Right atrium auricular region (tissue), 2 donors: ENCODE results near the gene GALNT18. TPM values are rescaled to one million over a fixed set of nuclear protein-coding genes. Genes with fewer than 3 reads are reported as not detected.

ENCODE experiments used
- DNase-seq: peaks from one replicate; pipeline ENCODE4 v3.0.0-alpha.2; 2019; ENCODE audit warnings: low spot score
- H3K27ac ChIP-seq, 2 donors: fragments of 200-600 bp; sonication (generic); 1 replicate in 1 of 2; 2 replicates in 1 of 2; pipeline ENCODE4 v1.5.1; 2016 to 2019
- H3K27me3 ChIP-seq, 2 donors: fragments of 200-600 bp; sonication (generic); one replicate each; pipeline versions ENCODE4 v1.5.1 to v1.6.0; 2017 to 2019
- H3K36me3 ChIP-seq: fragments of 200-600 bp; sonication (generic); one replicate; pipeline ENCODE4 v1.5.1; 2016
- H3K4me1 ChIP-seq, 2 donors: fragments of 200-600 bp; sonication (generic); one replicate each; pipeline versions ENCODE4 v1.5.1 to v1.6.0; 2017 to 2019
- H3K4me3 ChIP-seq, 2 donors: fragments of 200-600 bp; sonication (generic); 1 replicate in 1 of 2; 2 replicates in 1 of 2; pipeline ENCODE4 v1.5.1; 2017 to 2019; ENCODE audit warnings: mild to moderate bottlenecking in 1 of 2, moderate library complexity in 1 of 2
- H3K9me3 ChIP-seq, 2 donors: fragments of 200-600 bp; sonication (generic); one replicate each; pipeline ENCODE4 v1.5.1; 2019
- CTCF ChIP-seq, 2 donors: fragments of 200-600 bp; sonication (generic); IDR thresholded peaks; one replicate each; pipeline ENCODE4 v1.5.1; 2019; ENCODE audit warnings: antibody characterized with exemption in 2 of 2
- total RNA-seq, 2 donors: library from RNA; depleted of rRNA; stranded (reverse); fragments of >200 nt; gene quantifications; one replicate each; pipeline ENCODE4 v1.1.0, GENCODE V29; 2016

GALNT18 gene
- total RNA-seq, 2 donors from 2014 or later = 22.2 to 26.8 TPM

GRCh38 chr11:11391796-11392463 is 229.9 kb downstream of the GALNT18 start:
- Histone ChIP-seq H3K27ac (no peak overlapping the region), H3K27me3 (no peaks in the 10 kb centered on the region), H3K4me3 (no peak overlapping the region), H3K36me3 (no peaks in the 10 kb centered on the region), H3K9me3 (no peaks in the 10 kb centered on the region), H3K4me1 (peaks cover 0 to 11% of the 10 kb centered on the region in 2 donors)
- no peak for TF ChIP-seq CTCF (IDR thresholded peaks at IDR 0.05)
- no peak for DNase-seq

- no peak for DNase-seq
Observed at GRCh38 chr11:11391169-11391568, 230.6 kb downstream of the GALNT18 start.

GRCh38 chr11:11390068-11390771 is 231.6 kb downstream of the GALNT18 start:
- Histone ChIP-seq H3K9me3 (no peaks in the 10 kb centered on the region), H3K27me3 (no peaks in the 10 kb centered on the region), H3K27ac (no peak overlapping the region), H3K36me3 (no peaks in the 10 kb centered on the region), H3K4me3 (no peak overlapping the region), H3K4me1 (peaks cover 0 to 6% of the 10 kb centered on the region in 2 donors)
- no peak for TF ChIP-seq CTCF (IDR thresholded peaks at IDR 0.05)
- DNase-seq = no peak

More at GRCh38 chr11:11391169-11391568, 230.6 kb downstream of the GALNT18 start:
- H3K27ac ChIP-seq = no peak overlapping the region
- no peak for TF ChIP-seq CTCF (IDR thresholded peaks at IDR 0.05)
- H3K27me3 ChIP-seq = no peaks in the 10 kb centered on the region
- no peak overlapping the region for H3K4me3 ChIP-seq
- no peaks in the 10 kb centered on the region for H3K36me3 ChIP-seq
- H3K4me1 ChIP-seq = peaks cover 0 to 6% of the 10 kb centered on the region in 2 donors
- H3K9me3 ChIP-seq = no peaks in the 10 kb centered on the region

- H3K4me3 ChIP-seq = no peak overlapping the region
- H3K9me3 ChIP-seq = no peaks in the 10 kb centered on the region
- no peaks in the 10 kb centered on the region for H3K27me3 ChIP-seq
- DNase-seq = no peak
- no peaks in the 10 kb centered on the region for H3K36me3 ChIP-seq
- peaks cover 0 to 6% of the 10 kb centered on the region in 2 donors for H3K4me1 ChIP-seq
- TF ChIP-seq CTCF (IDR thresholded peaks at IDR 0.05) = no peak
- H3K27ac ChIP-seq = no peak overlapping the region
Observed at GRCh38 chr11:11389238-11389637, 232.6 kb downstream of the GALNT18 start.

GRCh38 chr11:11387622-11388305 is 234.0 kb downstream of the GALNT18 start:
- Histone ChIP-seq H3K27me3 (no peaks in the 10 kb centered on the region), H3K4me3 (no peak overlapping the region), H3K36me3 (no peaks in the 10 kb centered on the region), H3K4me1 (peaks cover 0 to 6% of the 10 kb centered on the region in 2 donors), H3K9me3 (no peaks in the 10 kb centered on the region), H3K27ac (no peak overlapping the region)
- no peak for DNase-seq
- TF ChIP-seq CTCF (IDR thresholded peaks at IDR 0.05) = no peak
